B cell (primary cell): ENCODE data around the gene BDKRB1. TPM values are rescaled to one million over a fixed set of nuclear protein-coding genes. Genes with fewer than 3 reads are reported as not detected.

ENCODE experiments used
- ATAC-seq: fragments of 200-7000 bp; cut with Tn5 transposase; one replicate; pipeline ENCODE4 v1.10.0; 2021; ENCODE audit warnings: low read depth, mild to moderate bottlenecking, moderate number of reproducible peaks, moderate library complexity
- CTCF ChIA-PET: fragments of 350-600 bp; sonication (Branson Sonifier 250); formaldehyde crosslinking; loops from one replicate; lab custom pipeline; 2021; ENCODE audit warnings: antibody characterized with exemption, inconsistent platforms; lab: Charles Lee
- POLR2A ChIA-PET: fragments of 350-600 bp; sonication (Branson Sonifier 250); formaldehyde crosslinking; loops from one replicate; lab custom pipeline; 2021; ENCODE audit warnings: antibody characterized with exemption; lab: Charles Lee
- DNase-seq: peaks from one replicate; pipeline ENCODE4 v3.0.0; 2013
- H2AFZ ChIP-seq: 2 replicates; pipeline ENCODE4 v1.6.1; 2012; ENCODE audit warnings: mild to moderate bottlenecking, low read depth, low read length; ENCODE audit not compliant: insufficient read depth, poor library complexity, severe bottlenecking
- H3K27ac ChIP-seq, 2 donors: 1 replicate in 1 of 2; 2 replicates in 1 of 2; pipeline ENCODE4 v1.5.1; 2012 to 2013; ENCODE audit warnings: low read length in 2 of 2, mild to moderate bottlenecking in 2 of 2, moderate library complexity in 1 of 2
- H3K27me3 ChIP-seq, 4 experiments: fragments of 200-600 bp in 1 of 4; sonication (generic) in 1 of 4; replicated peaks in 1 of 4; 1 replicate in 2 of 4; 2 replicates in 2 of 4; pipeline versions ENCODE4 v1.6.1 to v1.7.0; 2013 to 2016; ENCODE audit warnings: low read length in 3 of 4, mild to moderate bottlenecking in 2 of 4, mixed read lengths in 1 of 4, moderate library complexity in 1 of 4; ENCODE audit not compliant: insufficient read depth in 4 of 4, control insufficient read depth in 3 of 4; ENCODE audit errors: control extremely low read depth in 1 of 4
- H3K36me3 ChIP-seq, 2 experiments: replicated peaks in 1 of 2; 1 replicate in 1 of 2; 2 replicates in 1 of 2; pipeline versions ENCODE4 v1.6.1 to v1.7.1; 2013; ENCODE audit warnings: low read length in 1 of 2; ENCODE audit not compliant: insufficient read depth in 2 of 2, control insufficient read depth in 1 of 2; ENCODE audit errors: control extremely low read depth in 1 of 2, extremely low read depth in 1 of 2
- H3K4me1 ChIP-seq, 2 donors: fragments of 200-600 bp in 1 of 2; sonication (generic) in 1 of 2; 1 replicate in 1 of 2; 2 replicates in 1 of 2; pipeline versions ENCODE4 v1.5.1 to v1.6.1; 2013 to 2017; ENCODE audit warnings: low read length in 2 of 2; ENCODE audit not compliant: control insufficient read depth in 2 of 2, insufficient read depth in 2 of 2
- H3K4me2 ChIP-seq: replicated peaks from 2 replicates; pipeline ENCODE3; 2012; ENCODE audit warnings: mild to moderate bottlenecking, low read depth, low read length; ENCODE audit not compliant: poor library complexity, severe bottlenecking
- H3K4me3 ChIP-seq, 5 experiments: fragments of 200-600 bp in 1 of 5; sonication (generic) in 1 of 5; 1 replicate in 3 of 5; 2 replicates in 2 of 5; pipeline versions ENCODE4 v1.5.1 to v1.7.0; 2011 to 2016; ENCODE audit warnings: low read length in 4 of 5, mild to moderate bottlenecking in 4 of 5, low read depth in 2 of 5, control low read depth in 1 of 5, moderate library complexity in 1 of 5; ENCODE audit not compliant: insufficient read depth in 1 of 5; ENCODE audit errors: control extremely low read depth in 1 of 5, extremely low read depth in 1 of 5
- H3K79me2 ChIP-seq: fragments of 200-600 bp; sonication (generic); one replicate; pipeline ENCODE4 v1.6.0; 2016; ENCODE audit warnings: low read length; ENCODE audit not compliant: control insufficient read depth, insufficient read depth
- H3K9ac ChIP-seq: fragments of 200-600 bp; sonication (generic); 2 replicates; pipeline ENCODE4 v1.6.1; 2017; ENCODE audit warnings: mild to moderate bottlenecking, low read length, moderate library complexity
- H3K9me3 ChIP-seq, 3 donors: one replicate each; pipeline versions ENCODE4 v1.6.1 to v1.7.1; 2013; ENCODE audit warnings: low read length in 2 of 3; ENCODE audit not compliant: control insufficient read depth in 2 of 3, insufficient read depth in 1 of 3; ENCODE audit errors: control extremely low read depth in 1 of 3
- H4K20me1 ChIP-seq: 2 replicates; pipeline ENCODE4 v1.6.0; 2012; ENCODE audit warnings: mild to moderate bottlenecking, low read length; ENCODE audit not compliant: insufficient read depth, control insufficient read depth, poor library complexity, severe bottlenecking
- H3K27ac Mint-ChIP-seq: one replicate; pipeline ENCODE4 v1.8.0; 2021; ENCODE audit warnings: mixed read lengths
- H3K27me3 Mint-ChIP-seq: one replicate; pipeline ENCODE4 v1.8.0; 2021; ENCODE audit warnings: mixed read lengths
- H3K4me1 Mint-ChIP-seq: one replicate; pipeline ENCODE4 v1.8.0; 2021; ENCODE audit warnings: mixed read lengths
- H3K4me3 Mint-ChIP-seq: one replicate; pipeline ENCODE4 v1.8.0; 2021; ENCODE audit warnings: mixed read lengths
- H3K9me3 Mint-ChIP-seq: one replicate; pipeline ENCODE4 v1.8.0; 2022; ENCODE audit warnings: mixed read lengths; ENCODE audit not compliant: insufficient read depth
- CTCF ChIP-seq: fragments of 200-600 bp; IDR thresholded peaks from one replicate; pipeline ENCODE4 v1.8.0; 2022; ENCODE audit warnings: antibody characterized with exemption, mild to moderate bottlenecking
- EZH2 ChIP-seq: IDR thresholded peaks from 2 replicates; pipeline ENCODE4 v1.6.1; 2012; ENCODE audit warnings: borderline replicate concordance, low read depth, mild to moderate bottlenecking, moderate library complexity, low read length; ENCODE audit not compliant: insufficient read depth, poor library complexity, severe bottlenecking
- WGBS: methylation state at CpG from one replicate; pipeline ENCODE4 v1.1.5; 2013; ENCODE audit warnings: missing lambda C conversion rate; ENCODE audit not compliant: insufficient coverage; 5-methylcytosine and 5-hydroxymethylcytosine counted together
- intact Hi-C: fragments of 100-400 bp; cut with micrococcal nuclease; formaldehyde crosslinking; loops from one replicate; pipeline ENCODE4 v1.10.0; 2022
- polyA plus RNA-seq: library from polyadenylated mRNA; depleted of rRNA; stranded (reverse); fragments of >200 nt; gene quantifications from 2 replicates; pipeline ENCODE4 v1.2.3, GENCODE V29; 2012
- total RNA-seq, 2 donors: library from RNA; stranded (reverse); fragments of 120-200 nt in 1 of 2; gene quantifications; 1 replicate in 1 of 2; 2 replicates in 1 of 2; pipeline versions ENCODE4 v1.2.3 to v1.2.4, GENCODE V29; 2013 to 2022

Gene BDKRB1
- total and polyA plus RNA-seq, 2 donors (not counting 1 experiment from before 2014, with no cell fraction given): not detected

DNA sequence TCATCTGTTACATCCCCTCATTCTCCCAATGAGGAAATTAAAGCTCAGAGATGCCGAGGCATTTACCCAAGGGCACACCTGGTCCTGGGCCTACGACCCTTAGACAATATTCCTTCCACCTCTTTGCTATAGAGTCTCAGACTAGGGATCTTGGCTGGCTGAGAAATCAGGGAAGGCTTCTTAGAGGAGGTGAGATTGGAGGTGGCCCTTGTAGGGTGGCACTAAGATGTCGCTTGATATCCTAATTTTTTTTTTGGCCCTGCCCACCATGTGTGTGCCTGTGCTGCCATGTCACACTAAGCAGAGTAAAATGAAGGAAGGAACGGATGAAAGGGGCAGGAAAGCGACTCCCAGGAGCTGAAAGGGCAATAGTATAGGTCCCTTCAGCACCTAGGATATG, 30.8 kb upstream of the BDKRB1 start:
- no peak overlapping the region for H2AFZ ChIP-seq
- H3K4me2 ChIP-seq: no peak overlapping the region
- H3K4me1 ChIP-seq: no peaks in the 10 kb centered on the region
- no peaks in the 10 kb centered on the region for H3K36me3 ChIP-seq
- H3K4me3 Mint-ChIP-seq: no peak overlapping the region
- H3K27me3 Mint-ChIP-seq: peaks cover 7% of the 10 kb centered on the region
- no peak overlapping the region for H3K27ac Mint-ChIP-seq
- H3K27me3 ChIP-seq: peaks cover 0 to 10% (median 0%) of the 10 kb centered on the region in 4 experiments
- POLR2A ChIA-PET: no interaction called here
- H3K9me3 ChIP-seq: peaks cover 0 to 16% (median 0%) of the 10 kb centered on the region in 3 donors
- no peak for DNase-seq
- no peaks in the 10 kb centered on the region for H3K79me2 ChIP-seq
- H3K9ac ChIP-seq: no peak overlapping the region
- no peaks in the 10 kb centered on the region for H3K4me1 Mint-ChIP-seq
- WGBS: 92% methylated on average over 4 of the region's 5 CpGs
- H3K9me3 Mint-ChIP-seq: peaks cover 8% of the 10 kb centered on the region
- CTCF ChIA-PET: no interaction called here
- H4K20me1 ChIP-seq: no peaks in the 10 kb centered on the region
- intact Hi-C loops: no loop called here
- H3K4me3 ChIP-seq: no peak overlapping the region
- ATAC-seq: no peak
- TF ChIP-seq EZH2 (no peak), CTCF (no peak)
- H3K27ac ChIP-seq: no peak overlapping the region

DNA sequence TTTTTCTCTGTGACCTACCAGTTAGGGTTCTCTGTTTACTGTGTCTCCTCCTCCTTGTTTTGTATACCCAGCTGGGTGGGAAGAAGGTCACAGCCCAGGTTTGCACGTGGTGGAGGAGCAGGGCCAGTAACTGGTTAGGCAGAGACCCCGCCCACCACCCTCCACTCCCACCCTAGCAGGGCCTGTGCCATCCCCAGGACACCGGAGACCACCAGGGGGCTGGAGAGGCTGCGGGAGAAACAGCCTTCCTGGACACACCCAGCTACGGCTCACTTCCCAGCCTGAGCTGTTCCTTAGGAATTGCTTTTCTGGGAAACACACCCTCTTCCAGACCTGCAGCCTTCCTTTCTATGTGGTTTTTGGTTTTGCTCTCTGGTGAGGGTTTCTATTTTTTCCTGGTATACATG, 30.3 kb upstream of the BDKRB1 start:
- H3K4me3 ChIP-seq: no peak overlapping the region
- Mint-ChIP-seq H3K4me3 (no peak overlapping the region), H3K4me1 (no peaks in the 10 kb centered on the region), H3K27ac (no peak overlapping the region), H3K27me3 (peaks cover 7% of the 10 kb centered on the region), H3K9me3 (peaks cover 8% of the 10 kb centered on the region)
- DNase-seq (no peak), ATAC-seq (no peak)
- CTCF ChIA-PET: no interaction called here
- H3K4me1 ChIP-seq: no peaks in the 10 kb centered on the region
- H4K20me1 ChIP-seq: no peaks in the 10 kb centered on the region
- H3K79me2 ChIP-seq: no peaks in the 10 kb centered on the region
- H3K27me3 ChIP-seq: peaks cover 0 to 6% (median 0%) of the 10 kb centered on the region in 4 experiments
- no peak overlapping the region for H3K4me2 ChIP-seq
- POLR2A ChIA-PET: no interaction called here
- no CpG with 5 or more reads among the region's 5 CpGs for WGBS
- H2AFZ ChIP-seq: no peak overlapping the region
- H3K9ac ChIP-seq: no peak overlapping the region
- H3K36me3 ChIP-seq: no peaks in the 10 kb centered on the region
- peaks cover 0 to 16% (median 0%) of the 10 kb centered on the region in 3 donors for H3K9me3 ChIP-seq
- H3K27ac ChIP-seq: no peak overlapping the region
- TF ChIP-seq EZH2 (no peak), CTCF (no peak)
- intact Hi-C loops: no loop called here
